ENCODE data around the gene MRM3.
"Not testable (repeated sequence)": the region's sequence is repeated elsewhere in the genome, so short reads cannot be mapped to it uniquely, and the experiment has no call there.

DNA sequence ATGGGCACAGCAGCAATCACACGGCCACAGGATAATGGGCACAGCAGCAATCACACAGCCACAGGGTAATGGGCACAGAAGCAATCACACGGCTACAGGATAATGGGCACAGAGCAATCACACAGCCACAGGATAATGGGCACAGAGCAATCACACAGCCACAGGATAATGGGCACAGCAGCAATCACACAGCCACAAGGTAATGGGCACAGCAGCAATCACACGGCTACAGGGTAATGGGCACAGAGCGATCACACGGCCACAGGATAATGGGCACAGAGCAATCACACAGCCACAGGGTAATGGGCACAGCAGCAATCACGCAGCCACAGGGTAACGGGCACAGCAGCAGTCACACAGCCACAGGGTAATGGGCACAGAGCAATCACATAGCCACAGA is 32.8 kb upstream of the MRM3 start:
- not testable (repeated sequence) for TF ChIP-seq EP300 (IDR thresholded peaks at IDR 0.05; ENCODE audit: low read depth); POLR2A (IDR thresholded peaks at IDR 0.05)

All from transverse colon (tissue), 1 donor.